HCT116 (cell line): ENCODE measurements around the gene TCEANC2. TPM values are rescaled to one million over a fixed set of nuclear protein-coding genes. Genes with fewer than 3 reads are reported as not detected.

Experiments
- ATAC-seq: fragments of 200-7000 bp; cut with Tn5 transposase; 2 replicates; pipeline ENCODE4 v1.9.1; 2020; ENCODE audit warnings: mild to moderate bottlenecking, moderate library complexity
- BruUV-seq: library from RNA; stranded (reverse); fragments of 400-500 nt; replicated peaks from 2 replicates; lab custom pipeline; 2021; lab: Mats Ljungman, UMichigan
- CTCF ChIA-PET: fragments of 300-600 bp; sonication (Branson Sonifier 250); formaldehyde crosslinking; loops from one replicate; lab custom pipeline; 2021; ENCODE audit warnings: antibody characterized with exemption; lab: Charles Lee
- POLR2A ChIA-PET: fragments of 300-600, 350-600 bp; sonication (Branson Sonifier 250); formaldehyde crosslinking; loops from one replicate; lab custom pipeline; 2021; ENCODE audit warnings: antibody characterized with exemption; lab: Charles Lee
- RAD21 ChIA-PET, 2 experiments: fragments of 300-600 bp; sonication (Branson Sonifier 250); formaldehyde crosslinking; loops; one replicate each; lab custom pipeline; 2023; ENCODE audit warnings: low total read pairs in 2 of 2; ENCODE audit not compliant: uncharacterized antibody in 2 of 2, unreplicated experiment in 2 of 2, low non-redundant PET in 1 of 2; lab: Charles Lee
- DNase-seq: peaks from one replicate; pipeline ENCODE4 v3.0.0-alpha.2; 2010; ENCODE audit warnings: low read depth, low spot score
- H2AFZ ChIP-seq: fragments of 200-600 bp; shearing (Covaris generic), sonication (generic); 2 replicates; pipeline ENCODE4 v1.6.1; 2017; ENCODE audit warnings: low read depth, mixed run types, mixed read lengths, antibody characterized with exemption, low read length; ENCODE audit not compliant: poor library complexity, severe bottlenecking
- H3K27ac ChIP-seq: 2 replicates; pipeline ENCODE4 v1.5.1; 2012; ENCODE audit warnings: low read depth, low read length
- H3K27me3 ChIP-seq: fragments of 200-600 bp; sonication (generic); 2 replicates; pipeline ENCODE4 v1.6.1; 2016; ENCODE audit warnings: mixed run types, low read length, mixed read lengths; ENCODE audit not compliant: insufficient read depth
- H3K36me3 ChIP-seq, 2 experiments: fragments of 200-500 bp in 1 of 2; fragments of 200-600 bp in 1 of 2; sonication (Bioruptor generic) in 1 of 2; sonication (generic) in 1 of 2; 2 replicates each; pipeline versions ENCODE4 v1.5.1 to v1.6.1; 2014 to 2016; ENCODE audit warnings: low read length in 2 of 2, inconsistent platforms in 1 of 2, mixed read lengths in 1 of 2, mixed run types in 1 of 2; ENCODE audit not compliant: insufficient read depth in 2 of 2, control insufficient read depth in 1 of 2
- H3K4me1 ChIP-seq, 2 experiments: fragments of 200-600 bp in 1 of 2; sonication (generic) in 1 of 2; 2 replicates each; pipeline versions ENCODE4 v1.5.1 to v1.6.1; 2012 to 2017; ENCODE audit warnings: low read length in 2 of 2, inconsistent platforms in 1 of 2, mild to moderate bottlenecking in 1 of 2, mixed read lengths in 1 of 2, mixed run types in 1 of 2, moderate library complexity in 1 of 2; ENCODE audit not compliant: insufficient read depth in 2 of 2, control insufficient read depth in 1 of 2
- H3K4me2 ChIP-seq: fragments of 200-600 bp; sonication (generic); 2 replicates; pipeline ENCODE4 v1.6.1; 2017; ENCODE audit warnings: mixed run types, low read length, mixed read lengths
- H3K4me3 ChIP-seq, 2 experiments: fragments of 200-600 bp in 1 of 2; sonication (generic) in 1 of 2; replicated peaks in 1 of 2; 2 replicates each; pipeline ENCODE4 v1.5.1; 2011 to 2016; ENCODE audit warnings: low read length in 2 of 2, control low read depth in 1 of 2, low read depth in 1 of 2, mild to moderate bottlenecking in 1 of 2, mixed read lengths in 1 of 2, mixed run types in 1 of 2
- H3K79me2 ChIP-seq: fragments of 200-600 bp; sonication (generic); 2 replicates; pipeline ENCODE4 v1.6.1; 2017; ENCODE audit warnings: mild to moderate bottlenecking, mixed run types, low read length, moderate library complexity, mixed read lengths; ENCODE audit not compliant: insufficient read depth
- H3K9ac ChIP-seq: fragments of 200-600 bp; sonication (generic); 2 replicates; pipeline ENCODE4 v1.6.1; 2016; ENCODE audit warnings: low read length, mixed read lengths
- H3K9me2 ChIP-seq: fragments of 200-600 bp; sonication (generic), shearing (Covaris generic); 2 replicates; pipeline ENCODE4 v1.6.1; 2017; ENCODE audit warnings: mixed run types, mild to moderate bottlenecking, moderate library complexity; ENCODE audit not compliant: insufficient read depth
- H3K9me3 ChIP-seq, 2 experiments: fragments of 200-500 bp in 1 of 2; fragments of 200-600 bp in 1 of 2; sonication (Bioruptor generic) in 1 of 2; sonication (generic) in 1 of 2; 2 replicates each; pipeline ENCODE4 v1.6.1; 2014 to 2017; ENCODE audit warnings: low read length in 2 of 2, mixed read lengths in 2 of 2, inconsistent platforms in 1 of 2, low read depth in 1 of 2, mild to moderate bottlenecking in 1 of 2, mixed run types in 1 of 2, moderate library complexity in 1 of 2; ENCODE audit not compliant: control insufficient read depth in 1 of 2, insufficient read depth in 1 of 2
- H4K20me1 ChIP-seq: fragments of 200-600 bp; sonication (generic), shearing (Covaris generic); 2 replicates; pipeline ENCODE4 v1.6.1; 2017; ENCODE audit warnings: mixed run types, mild to moderate bottlenecking, moderate library complexity; ENCODE audit not compliant: insufficient read depth
- CEBPB ChIP-seq: IDR thresholded peaks from 2 replicates; pipeline ENCODE4 v1.6.1; 2012; ENCODE audit warnings: low read depth
- EGR1 ChIP-seq: IDR thresholded peaks from 2 replicates; pipeline ENCODE4 v1.6.1; 2012; ENCODE audit warnings: low read depth
- EZH2phosphoT487 ChIP-seq: fragments of 200-600 bp; IDR thresholded peaks from 2 replicates; pipeline ENCODE4 v1.6.1; 2018; ENCODE audit warnings: antibody characterized with exemption, borderline replicate concordance
- FOSL1 ChIP-seq: IDR thresholded peaks from 2 replicates; pipeline ENCODE4 v1.6.1; 2012; ENCODE audit warnings: low read depth
- POLR2A ChIP-seq: IDR thresholded peaks from 2 replicates; pipeline ENCODE4 v1.7.0; 2011; ENCODE audit warnings: borderline replicate concordance; ENCODE audit not compliant: insufficient read depth, insufficient read length; ENCODE audit errors: extremely low read depth
- POLR2AphosphoS5 ChIP-seq: IDR thresholded peaks from 2 replicates; pipeline ENCODE4 v1.6.1; 2011; ENCODE audit warnings: mild to moderate bottlenecking, low read depth, low read length, moderate library complexity
- RAD21 ChIP-seq: IDR thresholded peaks from 2 replicates; pipeline ENCODE4 v1.6.1; 2012; ENCODE audit warnings: low read depth, mild to moderate bottlenecking
- SIN3A ChIP-seq: IDR thresholded peaks from 2 replicates; pipeline ENCODE4 v1.6.1; 2012; ENCODE audit warnings: low read depth
- SP1 ChIP-seq: IDR thresholded peaks from 2 replicates; pipeline ENCODE4 v1.6.1; 2012; ENCODE audit warnings: low read depth
- TCF7L2 ChIP-seq: IDR thresholded peaks from 2 replicates; pipeline ENCODE4 v1.7.0; 2011; ENCODE audit warnings: borderline replicate concordance, inconsistent platforms; ENCODE audit not compliant: insufficient read depth, insufficient read length; ENCODE audit errors: extremely low read depth
- ZFX ChIP-seq: fragments of 450-650 bp; IDR thresholded peaks from 2 replicates; pipeline ENCODE4 v1.6.1; 2017
- ZNF274 ChIP-seq: fragments of 200-500 bp; sonication (Bioruptor generic); IDR thresholded peaks from 2 replicates; pipeline ENCODE4 v1.6.1; 2014; ENCODE audit warnings: mild to moderate bottlenecking, low read depth, low read length, inconsistent platforms
- intact Hi-C: fragments of 100-400 bp; cut with micrococcal nuclease; formaldehyde crosslinking; loops from 2 replicates; pipeline ENCODE4 v1.10.0; 2022
- total RNA-seq: library from RNA; stranded (reverse); gene quantifications from one replicate; pipeline ENCODE4 v1.2.1, GENCODE V29; 2021; ENCODE audit not compliant: unreplicated experiment
- TF ChIP-seq, protein P1 (sequence below): IDR thresholded peaks from 2 replicates; pipeline ENCODE4 v1.6.1; 2012
- TF ChIP-seq, protein P2 (sequence below): IDR thresholded peaks from 2 replicates; pipeline ENCODE4 v1.6.1; 2012
- TF ChIP-seq, protein P3 (sequence below): IDR thresholded peaks from 2 replicates; pipeline ENCODE4 v1.6.1; 2012; ENCODE audit warnings: low read depth

TCEANC2 gene
- total RNA-seq, 1 experiment from 2014 or later, result 5.4 TPM

- Histone ChIP-seq H2AFZ (no peak overlapping the region), H3K9me3 (no peaks in the 10 kb centered on the region), H3K9ac (no peak overlapping the region), H3K27me3 (no peaks in the 10 kb centered on the region), H4K20me1 (no peaks in the 10 kb centered on the region), H3K27ac (no peak overlapping the region)
- intact Hi-C loops, result no loop called here
- POLR2A ChIA-PET, result no interaction called here
- no peak for DNase-seq
- BruUV-seq, result no TSS peak
- ATAC-seq, result no peak
- TF ChIP-seq EZH2phosphoT487, result no peak
- TF ChIP-seq, protein P1, sequence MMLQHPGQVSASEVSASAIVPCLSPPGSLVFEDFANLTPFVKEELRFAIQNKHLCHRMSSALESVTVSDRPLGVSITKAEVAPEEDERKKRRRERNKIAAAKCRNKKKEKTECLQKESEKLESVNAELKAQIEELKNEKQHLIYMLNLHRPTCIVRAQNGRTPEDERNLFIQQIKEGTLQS, result no peak
- no peak for TF ChIP-seq SP1
- no peak for TF ChIP-seq EGR1
- TF ChIP-seq TCF7L2, result no peak
- TF ChIP-seq POLR2A, result no peak
- TF ChIP-seq, protein P2, sequence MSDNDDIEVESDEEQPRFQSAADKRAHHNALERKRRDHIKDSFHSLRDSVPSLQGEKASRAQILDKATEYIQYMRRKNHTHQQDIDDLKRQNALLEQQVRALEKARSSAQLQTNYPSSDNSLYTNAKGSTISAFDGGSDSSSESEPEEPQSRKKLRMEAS, result no peak
- TF ChIP-seq, all 23 proteins: peak for 0
- Histone ChIP-seq H3K4me3 (no peak overlapping the region), H3K79me2 (no peaks in the 10 kb centered on the region), H3K4me1 (no peaks in the 10 kb centered on the region), H3K36me3 (no peaks in the 10 kb centered on the region), H3K9me2 (no peaks in the 10 kb centered on the region), H3K4me2 (no peak overlapping the region)
- ChIA-PET CTCF (no interaction called here), RAD21 (no interaction called here)
These were observed 45.8 kb upstream of the TCEANC2 start for GRCh38 chr1:54007613-54008012.

DNA sequence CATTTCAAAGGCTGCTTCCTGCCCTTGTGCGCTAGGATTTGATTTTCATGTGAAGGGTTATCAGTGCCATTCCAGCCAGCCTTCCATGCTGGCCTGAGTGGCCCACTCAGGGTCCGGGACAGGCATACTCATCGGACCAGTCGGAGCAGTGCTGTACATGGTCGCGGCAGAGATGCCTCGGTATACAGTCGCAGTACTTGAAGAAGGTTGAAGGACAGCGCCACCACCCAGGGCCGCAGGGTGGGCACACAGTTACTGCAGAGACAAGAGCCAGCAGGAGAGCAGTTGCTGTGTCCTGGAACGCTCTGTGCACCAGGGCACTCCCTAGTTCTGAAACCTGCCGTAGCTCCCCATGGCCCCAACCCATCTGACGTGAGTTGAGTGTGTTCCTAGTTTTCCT is 44.5 kb upstream of the TCEANC2 start:
- H3K4me2 ChIP-seq, result no peak overlapping the region
- no TSS peak for BruUV-seq
- H3K27me3 ChIP-seq, result no peaks in the 10 kb centered on the region
- ChIA-PET RAD21 (no interaction called here), CTCF (no interaction called here), POLR2A (no interaction called here)
- peaks cover 0 to 4% of the 10 kb centered on the region in 2 experiments; a peak in 2 of 4 replicates for H3K4me1 ChIP-seq
- no peaks in the 10 kb centered on the region for H3K36me3 ChIP-seq
- DNase-seq (no peak), ATAC-seq (no peak)
- no peak overlapping the region for H2AFZ ChIP-seq
- TF ChIP-seq CEBPB (no peak), EZH2phosphoT487 (no peak), TCF7L2 (no peak), ZFX (no peak), RAD21 (no peak), SIN3A (no peak), ZNF274 (no peak), POLR2AphosphoS5 (no peak), FOSL1 (no peak), EGR1 (no peak)
- TF ChIP-seq, protein P3, sequence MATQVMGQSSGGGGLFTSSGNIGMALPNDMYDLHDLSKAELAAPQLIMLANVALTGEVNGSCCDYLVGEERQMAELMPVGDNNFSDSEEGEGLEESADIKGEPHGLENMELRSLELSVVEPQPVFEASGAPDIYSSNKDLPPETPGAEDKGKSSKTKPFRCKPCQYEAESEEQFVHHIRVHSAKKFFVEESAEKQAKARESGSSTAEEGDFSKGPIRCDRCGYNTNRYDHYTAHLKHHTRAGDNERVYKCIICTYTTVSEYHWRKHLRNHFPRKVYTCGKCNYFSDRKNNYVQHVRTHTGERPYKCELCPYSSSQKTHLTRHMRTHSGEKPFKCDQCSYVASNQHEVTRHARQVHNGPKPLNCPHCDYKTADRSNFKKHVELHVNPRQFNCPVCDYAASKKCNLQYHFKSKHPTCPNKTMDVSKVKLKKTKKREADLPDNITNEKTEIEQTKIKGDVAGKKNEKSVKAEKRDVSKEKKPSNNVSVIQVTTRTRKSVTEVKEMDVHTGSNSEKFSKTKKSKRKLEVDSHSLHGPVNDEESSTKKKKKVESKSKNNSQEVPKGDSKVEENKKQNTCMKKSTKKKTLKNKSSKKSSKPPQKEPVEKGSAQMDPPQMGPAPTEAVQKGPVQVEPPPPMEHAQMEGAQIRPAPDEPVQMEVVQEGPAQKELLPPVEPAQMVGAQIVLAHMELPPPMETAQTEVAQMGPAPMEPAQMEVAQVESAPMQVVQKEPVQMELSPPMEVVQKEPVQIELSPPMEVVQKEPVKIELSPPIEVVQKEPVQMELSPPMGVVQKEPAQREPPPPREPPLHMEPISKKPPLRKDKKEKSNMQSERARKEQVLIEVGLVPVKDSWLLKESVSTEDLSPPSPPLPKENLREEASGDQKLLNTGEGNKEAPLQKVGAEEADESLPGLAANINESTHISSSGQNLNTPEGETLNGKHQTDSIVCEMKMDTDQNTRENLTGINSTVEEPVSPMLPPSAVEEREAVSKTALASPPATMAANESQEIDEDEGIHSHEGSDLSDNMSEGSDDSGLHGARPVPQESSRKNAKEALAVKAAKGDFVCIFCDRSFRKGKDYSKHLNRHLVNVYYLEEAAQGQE, result no peak
- TF ChIP-seq, protein P2, result no peak
- TF ChIP-seq, protein P1, result no peak
- no peak overlapping the region for H3K4me3 ChIP-seq
- no peaks in the 10 kb centered on the region for H3K79me2 ChIP-seq
- H3K9me3 ChIP-seq, result no peaks in the 10 kb centered on the region
- H4K20me1 ChIP-seq, result no peaks in the 10 kb centered on the region
- H3K27ac ChIP-seq, result no peak overlapping the region
- intact Hi-C loops, result no loop called here
- H3K9ac ChIP-seq, result no peak overlapping the region
- no peaks in the 10 kb centered on the region for H3K9me2 ChIP-seq
